Osteocyte (in vitro differentiated cells): ENCODE results near the gene NOC4L. TPM values are rescaled to one million over a fixed set of nuclear protein-coding genes. Genes with fewer than 3 reads are reported as not detected.

Source experiments
- DNase-seq: peaks from one replicate; pipeline ENCODE4 v3.0.0; 2021; ENCODE audit warnings: mixed read lengths; ENCODE audit not compliant: unreplicated experiment; ENCODE audit errors: extremely low spot score
- H3K27ac Mint-ChIP-seq: one replicate; pipeline ENCODE4 v1.8.0; 2021; ENCODE audit warnings: mild to moderate bottlenecking, mixed read lengths; ENCODE audit not compliant: unreplicated experiment
- H3K27me3 Mint-ChIP-seq: one replicate; pipeline ENCODE4 v1.8.0; 2021; ENCODE audit warnings: mixed read lengths; ENCODE audit not compliant: unreplicated experiment
- H3K36me3 Mint-ChIP-seq: one replicate; pipeline ENCODE4 v1.8.0; 2021; ENCODE audit warnings: mixed read lengths; ENCODE audit not compliant: unreplicated experiment
- H3K4me1 Mint-ChIP-seq: one replicate; pipeline ENCODE4 v1.8.0; 2021; ENCODE audit warnings: mixed read lengths; ENCODE audit not compliant: unreplicated experiment
- H3K4me3 Mint-ChIP-seq: one replicate; pipeline ENCODE4 v1.8.0; 2021; ENCODE audit warnings: mild to moderate bottlenecking, moderate library complexity, mixed read lengths; ENCODE audit not compliant: unreplicated experiment
- H3K9me3 Mint-ChIP-seq: one replicate; pipeline ENCODE4 v1.8.0; 2021; ENCODE audit warnings: mixed read lengths; ENCODE audit not compliant: unreplicated experiment
- CTCF ChIP-seq: fragments of 200-600 bp; sonication (generic); IDR thresholded peaks from 2 replicates; pipeline ENCODE4 v1.5.0; 2021; ENCODE audit warnings: antibody characterized with exemption, mild to moderate bottlenecking, moderate library complexity
- total RNA-seq: library from RNA; stranded (reverse); gene quantifications from 2 replicates; pipeline ENCODE4 v1.2.1, GENCODE V29; 2021

NOC4L gene
- total RNA-seq, 1 donor from 2014 or later, result 21.4 TPM

GRCh38 chr12:132140918-132141841 is 3.1 kb upstream of the NOC4L start:
- H3K36me3 Mint-ChIP-seq, result peaks cover 10% of the 10 kb centered on the region
- no peaks in the 10 kb centered on the region for H3K9me3 Mint-ChIP-seq
- no peak for DNase-seq
- H3K27me3 Mint-ChIP-seq, result no peaks in the 10 kb centered on the region
- H3K4me3 Mint-ChIP-seq, result no peak overlapping the region
- no peak for TF ChIP-seq CTCF
- H3K27ac Mint-ChIP-seq, result no peak overlapping the region
- H3K4me1 Mint-ChIP-seq, result peaks cover 25% of the 10 kb centered on the region

GRCh38 chr12:132141976-132142678 is 2.1 kb upstream of the NOC4L start:
- DNase-seq, result no peak

GRCh38 chr12:132142679-132143335 is 1.4 kb upstream of the NOC4L start:
- H3K4me3 Mint-ChIP-seq, result peak overlapping the region; percentile 77

More at GRCh38 chr12:132141976-132142678, 2.1 kb upstream of the NOC4L start:
- Mint-ChIP-seq H3K4me3 (peak overlapping the region; percentile 77), H3K4me1 (peaks cover 26% of the 10 kb centered on the region), H3K36me3 (peaks cover 10% of the 10 kb centered on the region), H3K27ac (no peak overlapping the region), H3K9me3 (no peaks in the 10 kb centered on the region), H3K27me3 (no peaks in the 10 kb centered on the region)
- TF ChIP-seq CTCF, result no peak

GRCh38 chr12:132143336-132144071 is 753 bp upstream of the NOC4L start:
- TF ChIP-seq CTCF, result no peak
- peak overlapping the region; percentile 77 for H3K4me3 Mint-ChIP-seq
- H3K27ac Mint-ChIP-seq, result peak overlapping the region; percentile 23
- DNase-seq, result no peak
- no peaks in the 10 kb centered on the region for H3K27me3 Mint-ChIP-seq
- peaks cover 26% of the 10 kb centered on the region for H3K4me1 Mint-ChIP-seq
- no peaks in the 10 kb centered on the region for H3K9me3 Mint-ChIP-seq
- peaks cover 7% of the 10 kb centered on the region for H3K36me3 Mint-ChIP-seq

More at GRCh38 chr12:132142679-132143335, 1.4 kb upstream of the NOC4L start:
- Mint-ChIP-seq H3K27ac (peak overlapping the region; percentile 23), H3K4me1 (peaks cover 26% of the 10 kb centered on the region), H3K9me3 (no peaks in the 10 kb centered on the region), H3K27me3 (no peaks in the 10 kb centered on the region), H3K36me3 (peaks cover 10% of the 10 kb centered on the region)
- TF ChIP-seq CTCF, result no peak
- DNase-seq, result no peak
